Nephron progenitor cell (in vitro differentiated cells): Measurements from ENCODE around the gene BCAR3.

ENCODE experiments used
- DNase-seq: peaks from one replicate; pipeline ENCODE4 v3.0.0; 2021
- H3K27ac Mint-ChIP-seq: 2 replicates; pipeline ENCODE4 v1.8.0; 2021; ENCODE audit warnings: mild to moderate bottlenecking, moderate library complexity, mixed read lengths
- H3K27me3 Mint-ChIP-seq: 2 replicates; pipeline ENCODE4 v1.8.0; 2021; ENCODE audit warnings: mild to moderate bottlenecking, low read depth, mixed read lengths; ENCODE audit not compliant: poor library complexity
- H3K36me3 Mint-ChIP-seq: 2 replicates; pipeline ENCODE4 v1.8.0; 2021; ENCODE audit warnings: low read depth, mixed read lengths
- H3K4me1 Mint-ChIP-seq: 2 replicates; pipeline ENCODE4 v1.8.0; 2021; ENCODE audit warnings: mixed read lengths
- H3K4me3 Mint-ChIP-seq: 2 replicates; pipeline ENCODE4 v1.8.0; 2021; ENCODE audit warnings: mild to moderate bottlenecking, moderate library complexity, mixed read lengths
- H3K9me3 Mint-ChIP-seq: 2 replicates; pipeline ENCODE4 v1.8.0; 2021; ENCODE audit warnings: mild to moderate bottlenecking, moderate library complexity, mixed read lengths
- TF ChIP-seq, protein P1 (sequence below): fragments of 200-600 bp; sonication (generic); IDR thresholded peaks from 2 replicates; pipeline ENCODE4 v1.5.0; 2021; ENCODE audit warnings: antibody characterized with exemption

The BCAR3 gene

DNA sequence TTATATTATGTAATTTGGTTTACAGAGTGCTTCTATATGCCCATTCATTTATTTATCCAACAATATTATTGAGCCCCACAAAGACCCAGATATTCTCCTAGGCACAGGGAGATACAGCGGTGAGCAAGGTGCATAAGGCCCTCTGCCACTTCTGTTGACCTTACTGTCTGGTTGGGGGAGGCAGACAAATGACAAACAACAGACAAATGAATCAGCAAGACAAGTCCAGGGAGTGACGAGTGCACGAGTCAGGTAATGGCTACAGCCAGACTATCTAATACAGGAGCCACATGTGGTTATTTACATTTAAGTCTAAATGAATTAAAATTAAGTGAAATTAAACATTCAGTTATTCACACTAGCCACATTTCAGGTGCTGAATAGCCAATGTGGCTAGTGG is 22.0 kb upstream of the BCAR3 start:
- H3K36me3 Mint-ChIP-seq: no peaks in the 10 kb centered on the region

DNA sequence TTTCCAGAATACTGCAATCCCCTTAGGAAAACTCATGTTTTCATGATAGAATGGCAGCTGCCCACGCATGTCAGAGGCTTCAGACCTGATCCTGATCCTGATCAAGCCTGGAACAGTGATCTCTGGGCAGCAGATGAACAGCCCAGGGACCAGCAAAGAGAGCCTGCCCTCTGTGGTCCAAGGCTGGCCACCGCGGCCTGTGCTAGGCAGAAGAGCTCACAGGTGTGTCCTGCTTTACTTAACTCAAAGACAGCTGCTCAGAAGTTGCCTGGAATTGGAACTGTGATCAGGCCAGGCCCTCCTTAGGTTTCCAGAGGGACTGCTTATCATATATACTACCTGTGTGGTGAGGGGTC is 21.2 kb upstream of the BCAR3 start:
- peak overlapping the region; percentile 93 for H3K27ac Mint-ChIP-seq
- TF ChIP-seq, protein P1, sequence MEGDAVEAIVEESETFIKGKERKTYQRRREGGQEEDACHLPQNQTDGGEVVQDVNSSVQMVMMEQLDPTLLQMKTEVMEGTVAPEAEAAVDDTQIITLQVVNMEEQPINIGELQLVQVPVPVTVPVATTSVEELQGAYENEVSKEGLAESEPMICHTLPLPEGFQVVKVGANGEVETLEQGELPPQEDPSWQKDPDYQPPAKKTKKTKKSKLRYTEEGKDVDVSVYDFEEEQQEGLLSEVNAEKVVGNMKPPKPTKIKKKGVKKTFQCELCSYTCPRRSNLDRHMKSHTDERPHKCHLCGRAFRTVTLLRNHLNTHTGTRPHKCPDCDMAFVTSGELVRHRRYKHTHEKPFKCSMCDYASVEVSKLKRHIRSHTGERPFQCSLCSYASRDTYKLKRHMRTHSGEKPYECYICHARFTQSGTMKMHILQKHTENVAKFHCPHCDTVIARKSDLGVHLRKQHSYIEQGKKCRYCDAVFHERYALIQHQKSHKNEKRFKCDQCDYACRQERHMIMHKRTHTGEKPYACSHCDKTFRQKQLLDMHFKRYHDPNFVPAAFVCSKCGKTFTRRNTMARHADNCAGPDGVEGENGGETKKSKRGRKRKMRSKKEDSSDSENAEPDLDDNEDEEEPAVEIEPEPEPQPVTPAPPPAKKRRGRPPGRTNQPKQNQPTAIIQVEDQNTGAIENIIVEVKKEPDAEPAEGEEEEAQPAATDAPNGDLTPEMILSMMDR: no peak
- no peak for DNase-seq
- no peaks in the 10 kb centered on the region for H3K9me3 Mint-ChIP-seq
- peaks cover 81% of the 10 kb centered on the region for H3K4me1 Mint-ChIP-seq
- H3K36me3 Mint-ChIP-seq: no peaks in the 10 kb centered on the region
- H3K27me3 Mint-ChIP-seq: peaks cover 23% of the 10 kb centered on the region
- no peak overlapping the region for H3K4me3 Mint-ChIP-seq

More for the DNA sequence above, 22.0 kb upstream of the BCAR3 start:
- TF ChIP-seq, protein P1: no peak
- H3K9me3 Mint-ChIP-seq: no peaks in the 10 kb centered on the region
- H3K27ac Mint-ChIP-seq: peak overlapping the region; percentile 33
- peaks cover 86% of the 10 kb centered on the region for H3K4me1 Mint-ChIP-seq
- DNase-seq: no peak
- peaks cover 20% of the 10 kb centered on the region for H3K27me3 Mint-ChIP-seq
- H3K4me3 Mint-ChIP-seq: no peak overlapping the region

DNA sequence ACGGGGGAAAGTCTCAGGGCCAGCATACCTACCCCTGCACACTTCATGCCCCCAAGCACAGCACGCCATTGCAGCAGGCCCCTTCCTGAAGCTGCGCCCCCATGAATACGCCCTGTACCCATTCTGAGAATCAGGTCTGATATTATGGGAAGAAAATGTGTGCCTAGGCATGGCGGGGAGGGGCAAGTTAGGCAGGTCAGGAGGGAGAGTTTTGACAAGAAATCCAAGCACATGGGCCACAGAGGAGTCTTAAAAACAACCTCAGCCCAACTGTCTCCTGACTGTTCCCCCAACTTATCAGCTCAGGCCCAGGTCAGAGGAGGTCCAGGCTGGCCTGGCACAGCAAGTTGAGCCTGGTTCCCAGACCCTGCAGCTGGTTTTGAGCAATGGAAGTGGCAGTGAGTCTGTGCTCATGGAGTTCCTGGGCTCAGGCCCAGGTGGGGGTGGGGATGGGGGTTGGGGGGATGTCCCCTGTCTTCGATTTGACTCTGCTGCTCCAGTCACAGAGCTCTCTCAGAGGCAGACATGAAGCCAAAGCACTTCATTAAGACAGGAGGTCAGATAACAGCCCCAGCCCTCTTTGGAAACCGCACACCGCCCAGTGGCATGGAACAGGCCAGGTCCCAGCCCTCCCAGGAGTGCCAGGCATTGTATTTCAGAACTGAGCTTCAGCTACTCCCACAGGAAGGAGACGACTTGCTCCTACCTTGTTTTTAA is 20.6 kb upstream of the BCAR3 start:
- H3K9me3 Mint-ChIP-seq: no peaks in the 10 kb centered on the region
- H3K27me3 Mint-ChIP-seq: peaks cover 24% of the 10 kb centered on the region
- TF ChIP-seq, protein P1: no peak
- peak overlapping the region; percentile 93 for H3K27ac Mint-ChIP-seq
- H3K4me1 Mint-ChIP-seq: peaks cover 78% of the 10 kb centered on the region
- DNase-seq: peak; percentile 66
- no peak overlapping the region for H3K4me3 Mint-ChIP-seq
- no peaks in the 10 kb centered on the region for H3K36me3 Mint-ChIP-seq

DNA sequence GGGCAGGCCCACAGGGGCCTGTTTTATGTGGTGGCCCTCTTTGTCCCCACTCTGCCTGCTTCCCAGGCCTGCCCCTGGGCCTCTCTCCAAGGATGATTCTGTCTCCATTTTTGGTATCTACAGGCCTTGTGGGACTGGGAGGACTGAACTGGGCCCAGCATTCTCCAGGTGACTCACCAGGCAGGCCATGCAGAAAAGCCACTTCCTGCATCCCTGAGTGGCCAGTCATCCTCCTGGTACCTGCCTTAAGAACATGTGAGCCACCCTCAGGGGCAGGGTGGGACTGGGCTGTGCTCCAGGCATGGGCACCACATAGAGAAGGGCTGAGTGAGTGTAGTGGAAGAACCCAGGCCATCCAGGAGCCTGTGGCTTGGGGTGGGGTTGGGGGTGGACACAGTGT is 20.0 kb upstream of the BCAR3 start:
- no peak overlapping the region for H3K27ac Mint-ChIP-seq
- DNase-seq: no peak
- H3K27me3 Mint-ChIP-seq: peaks cover 24% of the 10 kb centered on the region
- H3K4me1 Mint-ChIP-seq: peaks cover 78% of the 10 kb centered on the region
- TF ChIP-seq, protein P1: no peak
- H3K36me3 Mint-ChIP-seq: no peaks in the 10 kb centered on the region
- H3K4me3 Mint-ChIP-seq: no peak overlapping the region
- H3K9me3 Mint-ChIP-seq: no peaks in the 10 kb centered on the region

DNA sequence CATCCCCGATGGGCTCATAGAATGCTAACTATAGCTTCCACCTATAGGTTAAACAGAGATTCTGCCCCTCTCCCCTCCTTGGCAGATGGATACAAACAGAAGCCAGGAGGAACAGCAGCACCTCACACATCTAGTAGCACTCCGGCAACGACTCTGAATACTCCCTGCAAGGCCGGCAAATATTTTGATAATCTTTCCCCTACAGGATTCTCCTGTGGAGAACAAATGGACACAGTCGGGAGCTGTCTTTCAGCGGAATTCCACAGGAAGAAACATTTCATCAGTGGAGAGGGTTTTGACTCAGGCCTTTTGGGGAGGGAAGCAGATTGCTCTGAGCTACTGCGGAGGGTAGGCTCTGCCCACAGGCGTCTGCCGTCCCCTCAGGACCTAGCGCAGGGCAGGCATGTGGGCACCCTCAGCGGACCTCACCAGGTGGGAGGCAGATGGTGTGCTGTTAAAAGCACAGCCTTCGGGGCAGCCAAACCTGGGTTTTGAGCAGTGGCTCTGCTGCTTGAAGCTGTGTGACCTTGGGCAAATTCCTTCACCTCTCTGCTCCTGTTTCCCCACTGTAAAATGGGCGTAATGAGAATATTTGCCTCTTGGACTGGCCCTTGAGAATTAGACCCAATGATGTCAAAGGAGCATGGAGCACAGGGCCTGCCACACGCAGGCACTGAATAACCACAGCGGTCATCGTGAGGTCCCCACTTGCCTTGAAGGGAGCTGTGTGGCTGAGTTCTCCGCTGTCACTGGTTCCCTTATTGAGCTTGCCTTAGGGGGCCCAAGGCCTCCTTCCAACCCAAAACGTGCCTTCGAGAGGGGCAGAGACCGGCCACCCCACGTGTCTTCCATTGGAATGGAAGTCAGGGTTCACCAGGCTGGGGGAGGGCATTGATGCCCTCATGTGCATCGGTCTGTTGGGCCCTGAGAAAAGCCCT is 19.2 kb upstream of the BCAR3 start:
- TF ChIP-seq, protein P1: no peak
- H3K27me3 Mint-ChIP-seq: peaks cover 24% of the 10 kb centered on the region
- no peaks in the 10 kb centered on the region for H3K9me3 Mint-ChIP-seq
- peaks cover 72% of the 10 kb centered on the region for H3K4me1 Mint-ChIP-seq
- H3K4me3 Mint-ChIP-seq: no peak overlapping the region
- H3K36me3 Mint-ChIP-seq: no peaks in the 10 kb centered on the region
- no peak for DNase-seq
- no peak overlapping the region for H3K27ac Mint-ChIP-seq
